HepG2 (cell line): ENCODE data around the gene SMIM22. TPM values are rescaled to one million over a fixed set of nuclear protein-coding genes. Genes with fewer than 3 reads are reported as not detected.
A peak's percentile ranks its signal among the peaks of the same experiment; 100 is the strongest.

Experiments used
- ARNTL ChIP-seq: sonication (generic); formaldehyde crosslinking; IDR thresholded peaks from 2 replicates; pipeline ENCODE4 v1.4.0; 2020; ENCODE audit warnings: mild to moderate bottlenecking, missing genetic modification reagents
- ATF7-NPFF ChIP-seq: sonication (generic); formaldehyde crosslinking; IDR thresholded peaks from 2 replicates; pipeline ENCODE4 v1.8.1; 2023; ENCODE audit warnings: mild to moderate bottlenecking, low read depth, missing genetic modification reagents, moderate library complexity
- BORCS8-MEF2B ChIP-seq: sonication (generic); formaldehyde crosslinking; IDR thresholded peaks from 2 replicates; pipeline ENCODE4 v1.8.0; 2022; ENCODE audit warnings: mild to moderate bottlenecking, missing genetic modification reagents
- ESRRA ChIP-seq: sonication (generic); formaldehyde crosslinking; IDR thresholded peaks from 2 replicates; pipeline ENCODE4 v1.5.1; 2020; ENCODE audit warnings: mild to moderate bottlenecking, low read depth, missing genetic modification reagents
- FOXJ3 ChIP-seq: sonication (generic); formaldehyde crosslinking; IDR thresholded peaks from 2 replicates; pipeline ENCODE4 v1.4.0; 2020; ENCODE audit warnings: missing genetic modification reagents, mild to moderate bottlenecking, borderline replicate concordance
- IKZF1 ChIP-seq: fragments of 450-650 bp; IDR thresholded peaks from 2 replicates; pipeline ENCODE4 v1.7.1; 2016
- JUNB ChIP-seq: sonication (generic); formaldehyde crosslinking; IDR thresholded peaks from 2 replicates; pipeline ENCODE4 v1.8.0; 2022; ENCODE audit warnings: missing genetic modification reagents, mild to moderate bottlenecking, borderline replicate concordance
- KLF11 ChIP-seq: IDR thresholded peaks from 2 replicates; pipeline ENCODE4 v1.6.1; 2016; ENCODE audit warnings: missing compliant biosample characterization
- MBD4 ChIP-seq: IDR thresholded peaks from 2 replicates; pipeline ENCODE4 v1.6.1; 2012; ENCODE audit warnings: low read length, inconsistent platforms, borderline replicate concordance
- MNT ChIP-seq: fragments of 450-650 bp; IDR thresholded peaks from 2 replicates; pipeline ENCODE4 v1.6.1; 2016
- MYC ChIP-seq: sonication (generic); formaldehyde crosslinking; IDR thresholded peaks from 2 replicates; pipeline ENCODE4 v1.9.0; 2021; ENCODE audit warnings: missing genetic modification reagents, borderline replicate concordance
- NCOA5 ChIP-seq: sonication (generic); formaldehyde crosslinking; IDR thresholded peaks from 2 replicates; pipeline ENCODE4 v1.4.0; 2020; ENCODE audit warnings: missing genetic modification reagents
- NFE2 ChIP-seq: sonication (generic); formaldehyde crosslinking; IDR thresholded peaks from 2 replicates; pipeline ENCODE4 v1.4.0; 2020; ENCODE audit warnings: missing genetic modification reagents
- POLR2AphosphoS5 ChIP-seq: IDR thresholded peaks from 2 replicates; pipeline ENCODE4 v1.6.1; 2012; ENCODE audit warnings: low read depth, low read length
- SAP130 ChIP-seq: IDR thresholded peaks from 2 replicates; pipeline ENCODE4 v1.6.1; 2016; ENCODE audit warnings: low read depth
- TAF1 ChIP-seq: sonication (generic); formaldehyde crosslinking; IDR thresholded peaks from 2 replicates; pipeline ENCODE4 v1.4.0; 2020; ENCODE audit warnings: missing genetic modification reagents
- ZBTB1 ChIP-seq: sonication (generic); formaldehyde crosslinking; IDR thresholded peaks from 2 replicates; pipeline ENCODE4 v1.4.0; 2020; ENCODE audit warnings: missing genetic modification reagents, borderline replicate concordance
- ZFP90 ChIP-seq: sonication (generic); formaldehyde crosslinking; IDR thresholded peaks from 2 replicates; pipeline ENCODE4 v1.8.0; 2022; ENCODE audit warnings: missing genetic modification reagents, mild to moderate bottlenecking, inconsistent platforms, borderline replicate concordance
- ZMYM4 ChIP-seq: sonication (generic); formaldehyde crosslinking; IDR thresholded peaks from 2 replicates; pipeline ENCODE4 v1.8.1; 2023; ENCODE audit warnings: mild to moderate bottlenecking, missing genetic modification reagents
- ZNF207 ChIP-seq: fragments of 450-650 bp; IDR thresholded peaks from 2 replicates; pipeline ENCODE4 v1.6.1; 2016; ENCODE audit warnings: antibody characterized with exemption, borderline replicate concordance
- ZNF256 ChIP-seq: sonication (generic); formaldehyde crosslinking; conservative IDR thresholded peaks from 2 replicates; pipeline ENCODE4 v1.4.0; 2020; ENCODE audit warnings: missing genetic modification reagents
- ZNF430 ChIP-seq: sonication (generic); formaldehyde crosslinking; IDR thresholded peaks from 2 replicates; pipeline ENCODE4 v1.9.0; 2021; ENCODE audit warnings: mild to moderate bottlenecking, missing genetic modification reagents
- ZNF512B ChIP-seq: sonication (generic); formaldehyde crosslinking; IDR thresholded peaks from 2 replicates; pipeline ENCODE4 v1.5.1; 2020; ENCODE audit warnings: missing genetic modification reagents, mild to moderate bottlenecking, borderline replicate concordance
- ZNF691 ChIP-seq: sonication (generic); formaldehyde crosslinking; IDR thresholded peaks from 2 replicates; pipeline ENCODE4 v1.4.0; 2020; ENCODE audit warnings: missing genetic modification reagents, low read depth, mild to moderate bottlenecking, borderline replicate concordance
- ZNF713 ChIP-seq: sonication (generic); formaldehyde crosslinking; IDR thresholded peaks from 2 replicates; pipeline ENCODE4 v1.4.0; 2020; ENCODE audit warnings: mild to moderate bottlenecking, missing genetic modification reagents
- polyA plus RNA-seq, 8 experiments: library from polyadenylated mRNA; depleted of rRNA in 3 of 8; stranded (reverse) in 7 of 8; unstranded in 1 of 8; fragments of >200 nt; fragmentation: Illumina TruSeq in 4 of 8; extraction: Trizol in 4 of 8; gene quantifications; 2 replicates each; pipeline versions ENCODE4 v1.2.1 to v1.2.3, GENCODE V29; 2011 to 2016; ENCODE audit warnings: low read depth in 4 of 8, missing spikeins in 1 of 8, mixed read lengths in 1 of 8; ENCODE audit not compliant: insufficient read depth in 1 of 8
- total RNA-seq, 5 experiments: library from RNA; depleted of rRNA; stranded (reverse); fragments of >200 nt; fragmentation: Illumina TruSeq; extraction: Trizol; gene quantifications; 2 replicates each; pipeline ENCODE4 v1.2.3, GENCODE V29; 2016; ENCODE audit warnings: low read depth in 1 of 5

SMIM22 gene
- total and polyA plus RNA-seq, 2 of the 13 experiments (the other 11 are each of a cell fraction or from before 2014, with no cell fraction given) = not detected

DNA sequence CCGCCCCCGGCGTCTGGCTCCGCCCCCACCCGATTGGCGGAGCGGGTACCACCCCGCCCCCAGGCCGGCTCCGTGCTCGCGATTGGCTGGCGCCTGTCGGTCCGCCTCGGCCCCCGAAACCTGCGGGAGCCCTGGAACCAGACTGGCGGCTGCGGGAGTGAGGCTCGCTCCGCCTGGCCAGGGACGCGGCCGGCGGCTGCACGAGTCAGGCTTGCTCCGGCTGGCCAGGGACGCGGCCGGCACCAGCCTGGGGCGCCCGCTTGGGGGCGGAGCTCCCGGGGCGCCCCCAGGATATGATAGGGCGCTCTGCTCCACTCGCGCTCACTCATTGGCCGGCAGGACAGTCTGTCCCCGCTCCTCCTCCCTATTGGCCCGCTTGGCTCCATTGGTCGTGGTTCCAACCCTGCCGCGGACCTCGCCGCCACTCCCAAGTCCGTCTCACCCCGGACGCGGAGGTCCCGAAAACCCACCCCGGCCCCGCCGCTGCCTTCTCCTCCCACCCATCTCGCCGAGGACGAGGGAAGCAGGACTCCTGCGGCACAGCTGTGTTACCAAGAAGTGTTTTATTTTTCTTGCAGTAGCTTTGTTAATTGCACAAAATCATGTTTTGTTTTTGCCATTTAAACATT is 7.6 kb downstream of the SMIM22 start (continued):
- TF ChIP-seq ZMYM4 = no peak
- no peak for TF ChIP-seq ZFP90 (CRISPR knock-in tag)
- 0 out of 2 replicates have a peak, but pooled peaks have one; percentile 20 for TF ChIP-seq ATF7-NPFF (CRISPR knock-in tag)
- TF ChIP-seq POLR2AphosphoS5 = peak; percentile 15; the same call in 1 of the 2 replicates
- no peak for TF ChIP-seq NCOA5 (CRISPR knock-in tag)
- TF ChIP-seq JUNB (CRISPR knock-in tag) = no peak
- no peak for TF ChIP-seq FOXJ3
- TF ChIP-seq MBD4 = no peak
- TF ChIP-seq IKZF1 = no peak
- peak; percentile 6; the same call in 1 of the 2 replicates for TF ChIP-seq MYC (CRISPR knock-in tag)
- TF ChIP-seq ZNF430 (CRISPR knock-in tag) = peak; percentile 48; the same call in 1 of the 2 replicates
- no peak for TF ChIP-seq ZNF713 (CRISPR knock-in tag)
- no peak for TF ChIP-seq ZNF207
- peak; percentile 55 for TF ChIP-seq SAP130 (CRISPR knock-in tag)
- TF ChIP-seq KLF11 = no peak
- no peak for TF ChIP-seq ZNF691 (CRISPR knock-in tag)
- no peak for TF ChIP-seq ARNTL (CRISPR knock-in tag)
- TF ChIP-seq ZNF512B (CRISPR knock-in tag) = no peak
- TF ChIP-seq ZNF256 = no peak
- TF ChIP-seq TAF1 (CRISPR knock-in tag) = peak; percentile 46; the same call in 1 of the 2 replicates
- no peak for TF ChIP-seq MNT
- no peak for TF ChIP-seq ZBTB1 (CRISPR knock-in tag)
- no peak for TF ChIP-seq ESRRA (CRISPR knock-in tag)
- no peak for TF ChIP-seq BORCS8-MEF2B (CRISPR knock-in tag)
- TF ChIP-seq NFE2 (CRISPR knock-in tag) = no peak
